ENCODE measurements around the gene OR10G7.

DNA sequence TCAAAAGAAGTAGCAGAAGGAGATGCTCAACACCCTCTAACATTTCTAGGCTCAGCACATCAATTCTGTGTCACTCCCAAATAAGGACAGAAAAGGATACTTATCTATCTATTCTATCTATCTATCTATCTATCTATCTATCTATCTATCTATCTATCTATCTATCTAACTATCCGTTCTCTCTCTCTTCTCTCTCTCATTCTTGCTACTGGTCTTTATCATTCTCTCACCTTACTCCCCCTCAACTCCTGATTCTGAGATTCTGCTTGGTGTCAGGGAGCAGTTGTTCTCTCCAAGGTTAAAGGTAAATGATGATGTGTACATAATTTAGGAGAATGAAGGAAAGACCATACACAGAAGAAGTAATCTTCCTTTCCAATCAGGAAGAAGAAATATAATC is 46.0 kb downstream of the OR10G7 start, which contains the start of gene OR10G6:
- TF ChIP-seq, protein P1, sequence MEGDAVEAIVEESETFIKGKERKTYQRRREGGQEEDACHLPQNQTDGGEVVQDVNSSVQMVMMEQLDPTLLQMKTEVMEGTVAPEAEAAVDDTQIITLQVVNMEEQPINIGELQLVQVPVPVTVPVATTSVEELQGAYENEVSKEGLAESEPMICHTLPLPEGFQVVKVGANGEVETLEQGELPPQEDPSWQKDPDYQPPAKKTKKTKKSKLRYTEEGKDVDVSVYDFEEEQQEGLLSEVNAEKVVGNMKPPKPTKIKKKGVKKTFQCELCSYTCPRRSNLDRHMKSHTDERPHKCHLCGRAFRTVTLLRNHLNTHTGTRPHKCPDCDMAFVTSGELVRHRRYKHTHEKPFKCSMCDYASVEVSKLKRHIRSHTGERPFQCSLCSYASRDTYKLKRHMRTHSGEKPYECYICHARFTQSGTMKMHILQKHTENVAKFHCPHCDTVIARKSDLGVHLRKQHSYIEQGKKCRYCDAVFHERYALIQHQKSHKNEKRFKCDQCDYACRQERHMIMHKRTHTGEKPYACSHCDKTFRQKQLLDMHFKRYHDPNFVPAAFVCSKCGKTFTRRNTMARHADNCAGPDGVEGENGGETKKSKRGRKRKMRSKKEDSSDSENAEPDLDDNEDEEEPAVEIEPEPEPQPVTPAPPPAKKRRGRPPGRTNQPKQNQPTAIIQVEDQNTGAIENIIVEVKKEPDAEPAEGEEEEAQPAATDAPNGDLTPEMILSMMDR (IDR thresholded peaks at IDR 0.05 in 4 of 5, conservative IDR thresholded peaks at IDR 0.05 in 1 of 5) = no peak
- TF ChIP-seq POLR2A (IDR thresholded peaks at IDR 0.05) = no peak
